Mammary epithelial cell (primary cell): ENCODE measurements around the gene DCDC2C.

Experiments used
- CTCF ChIP-seq, 2 donors: IDR thresholded peaks in 1 of 2; conservative IDR thresholded peaks in 1 of 2; 2 replicates each; pipeline ENCODE4 v1.5.1; 2011 to 2012; ENCODE audit warnings: inconsistent platforms in 2 of 2, low read length in 2 of 2, mild to moderate bottlenecking in 2 of 2, control low read depth in 1 of 2, low read depth in 1 of 2; ENCODE audit not compliant: insufficient read depth in 1 of 2; ENCODE audit errors: extremely low read depth in 1 of 2
- EZH2 ChIP-seq: IDR thresholded peaks from 2 replicates; pipeline ENCODE4 v1.6.1; 2012; ENCODE audit warnings: low read length, inconsistent platforms, borderline replicate concordance

- no peak for TF ChIP-seq CTCF (conservative IDR thresholded peaks at IDR 0.05 in 1 of 2, IDR thresholded peaks at IDR 0.05 in 1 of 2; ENCODE audit: extremely low read depth in 1 of 2, insufficient read depth in 1 of 2, low read depth in 1 of 2, low read length in 2 of 2)
- TF ChIP-seq EZH2 = no peak
Observed at GRCh38 chr2:3755277-3755676, 51.9 kb downstream of the DCDC2C start.
